Fibroblast of lung (primary cell): ENCODE results near the gene TPX2. TPM values are rescaled to one million over a fixed set of nuclear protein-coding genes. Genes with fewer than 3 reads are reported as not detected.
A peak's percentile ranks its signal among the peaks of the same experiment; 100 is the strongest.

Experiments
- DNase-seq, 2 donors: peaks; one replicate each; pipeline versions ENCODE4 v3.0.0 to v3.0.0-alpha.2; 2010; ENCODE audit warnings: low read depth in 2 of 2
- H2AFZ ChIP-seq: 2 replicates; pipeline ENCODE4 v1.5.1; 2012; ENCODE audit warnings: low read length, control low read depth, inconsistent platforms
- H3K27ac ChIP-seq: 2 replicates; pipeline ENCODE4 v1.5.1; 2011; ENCODE audit warnings: low read length, control low read depth; ENCODE audit not compliant: insufficient read depth
- H3K27me3 ChIP-seq: 2 replicates; pipeline ENCODE4 v1.5.1; 2011; ENCODE audit warnings: mild to moderate bottlenecking, low read length; ENCODE audit not compliant: control insufficient read depth, insufficient read depth
- H3K36me3 ChIP-seq: 2 replicates; pipeline ENCODE4 v1.5.1; 2011; ENCODE audit warnings: low read length; ENCODE audit not compliant: control insufficient read depth, insufficient read depth
- H3K4me1 ChIP-seq: 2 replicates; pipeline ENCODE4 v1.5.1; 2011; ENCODE audit warnings: low read length; ENCODE audit not compliant: control insufficient read depth, insufficient read depth; ENCODE audit errors: extremely low read depth
- H3K4me2 ChIP-seq: 2 replicates; pipeline ENCODE4 v1.5.1; 2011; ENCODE audit warnings: low read length, control low read depth; ENCODE audit not compliant: insufficient read depth; ENCODE audit errors: extremely low read depth
- H3K4me3 ChIP-seq, 4 experiments: fragments of 200-600 bp in 1 of 4; sonication (generic) in 1 of 4; replicated peaks in 1 of 4; 2 replicates each; pipeline ENCODE4 v1.5.1; 2011 to 2016; ENCODE audit warnings: low read length in 4 of 4, low read depth in 3 of 4, mild to moderate bottlenecking in 3 of 4, control low read depth in 2 of 4, inconsistent platforms in 1 of 4, mixed read lengths in 1 of 4; ENCODE audit not compliant: insufficient read depth in 1 of 4; ENCODE audit errors: control extremely low read depth in 1 of 4
- H3K79me2 ChIP-seq: 2 replicates; pipeline ENCODE4 v1.5.1; 2012; ENCODE audit warnings: mild to moderate bottlenecking, low read length, inconsistent platforms; ENCODE audit not compliant: control insufficient read depth, insufficient read depth
- H3K9ac ChIP-seq: 2 replicates; pipeline ENCODE4 v1.5.1; 2011; ENCODE audit warnings: mild to moderate bottlenecking, low read length, control low read depth; ENCODE audit not compliant: insufficient read depth
- H3K9me3 ChIP-seq: 2 replicates; pipeline ENCODE4 v1.5.1; 2012; ENCODE audit warnings: low read depth, low read length; ENCODE audit not compliant: control insufficient read depth, insufficient read depth
- H4K20me1 ChIP-seq: 2 replicates; pipeline ENCODE4 v1.5.1; 2011; ENCODE audit warnings: low read length; ENCODE audit not compliant: control insufficient read depth, insufficient read depth; ENCODE audit errors: extremely low read depth
- EZH2 ChIP-seq: IDR thresholded peaks from 2 replicates; pipeline ENCODE4 v1.5.1; 2012; ENCODE audit warnings: low read length, control low read depth, mild to moderate bottlenecking; ENCODE audit errors: missing control alignments
- polyA plus RNA-seq, 2 donors: library from polyadenylated mRNA; depleted of rRNA in 1 of 2; stranded (reverse) in 1 of 2; unstranded in 1 of 2; fragments of >200 nt; gene quantifications; 2 replicates each; pipeline ENCODE4 v1.2.1, GENCODE V29; 2011 to 2012; ENCODE audit warnings: missing spikeins in 1 of 2
- total RNA-seq: library from RNA; depleted of rRNA; stranded (reverse); fragments of >200 nt; gene quantifications from 2 replicates; pipeline ENCODE4 v1.2.1, GENCODE V29; 2014
- TF ChIP-seq, protein P1 (sequence below), 2 donors: IDR thresholded peaks in 1 of 2; conservative IDR thresholded peaks in 1 of 2; 1 replicate in 1 of 2; 2 replicates in 1 of 2; pipeline ENCODE4 v1.5.1; 2011 to 2012; ENCODE audit warnings: low read length in 2 of 2, control low read depth in 1 of 2, inconsistent platforms in 1 of 2, low read depth in 1 of 2, mild to moderate bottlenecking in 1 of 2

The TPX2 gene
- total and polyA plus RNA-seq, 2 donors (not counting 1 experiment from before 2014, with no cell fraction given) = 19.9 to 21.0 TPM

- Histone ChIP-seq H3K27me3 (no peaks in the 10 kb centered on the region), H3K79me2 (no peaks in the 10 kb centered on the region), H3K4me3 (no peak overlapping the region), H2AFZ (no peak overlapping the region), H3K9me3 (no peaks in the 10 kb centered on the region), H3K36me3 (no peaks in the 10 kb centered on the region), H3K9ac (no peak overlapping the region), H4K20me1 (no peaks in the 10 kb centered on the region), H3K4me1 (no peaks in the 10 kb centered on the region), H3K27ac (no peak overlapping the region), H3K4me2 (no peak overlapping the region)
- TF ChIP-seq EZH2 = no peak
- no peak for DNase-seq
Measured at GRCh38 chr20:31731321-31731717, 7.8 kb upstream of the TPX2 start.

DNA sequence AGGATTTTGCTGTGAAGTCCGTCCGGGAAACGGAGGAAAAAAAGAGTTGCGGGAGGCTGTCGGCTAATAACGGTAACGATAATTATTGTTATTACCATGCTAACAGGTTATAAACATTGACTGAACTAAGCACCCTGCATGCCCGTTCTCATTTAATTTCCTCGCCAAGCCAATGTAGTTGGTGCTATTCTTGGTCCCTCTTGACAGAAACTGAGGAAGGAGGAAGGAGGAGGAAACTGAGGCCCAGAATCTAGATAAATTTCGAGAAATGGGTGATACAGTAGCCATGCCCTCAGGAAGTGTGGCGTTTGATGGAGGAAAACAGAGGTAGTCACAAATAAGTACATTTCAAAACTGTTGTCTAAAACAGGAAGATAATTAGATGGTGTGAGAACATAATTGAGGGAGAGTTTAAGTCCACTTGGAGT lies 474 bp downstream of the TPX2 start:
- Histone ChIP-seq H3K9ac (peak overlapping the region; percentile 60), H3K27ac (peak overlapping the region; percentile 79), H4K20me1 (no peaks in the 10 kb centered on the region), H3K27me3 (no peaks in the 10 kb centered on the region), H3K4me3 (peak overlapping the region; percentile 56 to 90 (median 74)), H3K79me2 (peaks cover 50% of the 10 kb centered on the region), H3K9me3 (no peaks in the 10 kb centered on the region), H3K4me1 (no peaks in the 10 kb centered on the region), H3K36me3 (peaks cover 2% of the 10 kb centered on the region), H3K4me2 (peak overlapping the region; percentile 94), H2AFZ (peak overlapping the region; percentile 61)
- no peak for DNase-seq
- TF ChIP-seq, protein P1, sequence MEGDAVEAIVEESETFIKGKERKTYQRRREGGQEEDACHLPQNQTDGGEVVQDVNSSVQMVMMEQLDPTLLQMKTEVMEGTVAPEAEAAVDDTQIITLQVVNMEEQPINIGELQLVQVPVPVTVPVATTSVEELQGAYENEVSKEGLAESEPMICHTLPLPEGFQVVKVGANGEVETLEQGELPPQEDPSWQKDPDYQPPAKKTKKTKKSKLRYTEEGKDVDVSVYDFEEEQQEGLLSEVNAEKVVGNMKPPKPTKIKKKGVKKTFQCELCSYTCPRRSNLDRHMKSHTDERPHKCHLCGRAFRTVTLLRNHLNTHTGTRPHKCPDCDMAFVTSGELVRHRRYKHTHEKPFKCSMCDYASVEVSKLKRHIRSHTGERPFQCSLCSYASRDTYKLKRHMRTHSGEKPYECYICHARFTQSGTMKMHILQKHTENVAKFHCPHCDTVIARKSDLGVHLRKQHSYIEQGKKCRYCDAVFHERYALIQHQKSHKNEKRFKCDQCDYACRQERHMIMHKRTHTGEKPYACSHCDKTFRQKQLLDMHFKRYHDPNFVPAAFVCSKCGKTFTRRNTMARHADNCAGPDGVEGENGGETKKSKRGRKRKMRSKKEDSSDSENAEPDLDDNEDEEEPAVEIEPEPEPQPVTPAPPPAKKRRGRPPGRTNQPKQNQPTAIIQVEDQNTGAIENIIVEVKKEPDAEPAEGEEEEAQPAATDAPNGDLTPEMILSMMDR (conservative IDR thresholded peaks at IDR 0.05 in 1 of 2, IDR thresholded peaks at IDR 0.05 in 1 of 2; ENCODE audit: low read depth in 1 of 2, low read length in 2 of 2) = no peak
- no peak for TF ChIP-seq EZH2

DNA sequence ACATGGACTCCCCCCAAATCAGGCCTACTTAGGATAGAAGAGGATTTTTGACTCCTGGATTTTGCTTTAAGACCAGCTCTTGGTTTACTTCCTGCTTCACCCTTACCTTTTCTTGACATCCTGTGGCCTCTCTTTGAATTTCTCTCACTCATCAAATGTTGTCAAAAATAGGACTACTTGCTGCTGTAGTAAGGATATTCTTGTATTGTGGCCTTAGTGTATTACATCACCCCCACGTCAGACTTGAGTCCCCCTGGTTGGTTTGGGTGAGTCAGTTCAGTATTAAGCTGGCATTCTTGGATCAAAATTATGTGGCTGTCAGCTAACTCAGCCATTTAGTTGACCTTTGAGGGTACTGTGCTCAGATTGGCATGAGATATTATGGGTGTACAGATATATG lies 1.1 kb downstream of the TPX2 start:
- H3K9me3 ChIP-seq = no peaks in the 10 kb centered on the region
- H3K4me3 ChIP-seq = peak overlapping the region; percentile 56 to 90 (median 74)
- H3K4me2 ChIP-seq = peak overlapping the region; percentile 94
- peaks cover 57% of the 10 kb centered on the region for H3K79me2 ChIP-seq
- TF ChIP-seq, protein P1 (conservative IDR thresholded peaks at IDR 0.05 in 1 of 2, IDR thresholded peaks at IDR 0.05 in 1 of 2; ENCODE audit: low read depth in 1 of 2, low read length in 2 of 2) = no peak
- no peak for TF ChIP-seq EZH2
- H3K9ac ChIP-seq = peak overlapping the region; percentile 60
- H3K36me3 ChIP-seq = peaks cover 2% of the 10 kb centered on the region
- H3K4me1 ChIP-seq = no peaks in the 10 kb centered on the region
- no peaks in the 10 kb centered on the region for H4K20me1 ChIP-seq
- H3K27me3 ChIP-seq = no peaks in the 10 kb centered on the region
- H2AFZ ChIP-seq = peak overlapping the region; percentile 7
- DNase-seq = peak; percentile 72 to 76
- peak overlapping the region; percentile 79 for H3K27ac ChIP-seq
